OCI-LY7 (cell line): Measurements from ENCODE around the gene COL23A1. TPM values are rescaled to one million over a fixed set of nuclear protein-coding genes. Genes with fewer than 3 reads are reported as not detected.

Experiments
- BruUV-seq: library from RNA; stranded (reverse); fragments of 400-500 nt; replicated peaks from 2 replicates; lab custom pipeline; 2021; lab: Mats Ljungman, UMichigan
- CTCF ChIA-PET: fragments of 300-600 bp; sonication (Branson Sonifier 250); formaldehyde crosslinking; loops from one replicate; lab custom pipeline; 2022; ENCODE audit warnings: antibody characterized with exemption; ENCODE audit not compliant: unreplicated experiment; lab: Charles Lee
- POLR2A ChIA-PET: fragments of 300-600 bp; sonication (Branson Sonifier 250); formaldehyde crosslinking; loops from one replicate; lab custom pipeline; 2022; ENCODE audit warnings: antibody characterized with exemption; lab: Charles Lee
- DNase-seq: peaks from one replicate; pipeline ENCODE4 v3.0.0-alpha.2; 2015; ENCODE audit warnings: low spot score
- H2AFZ ChIP-seq: fragments of 200-600 bp; sonication (generic), shearing (Covaris generic); 2 replicates; pipeline ENCODE4 v1.6.1; 2014; ENCODE audit warnings: mild to moderate bottlenecking, antibody characterized with exemption, low read length, moderate library complexity
- H3K27ac ChIP-seq: fragments of 200-600 bp; sonication (generic); 2 replicates; pipeline ENCODE4 v1.5.1; 2014; ENCODE audit warnings: mixed run types, low read depth, mild to moderate bottlenecking, moderate library complexity, low read length, inconsistent platforms; ENCODE audit not compliant: poor library complexity, severe bottlenecking
- H3K36me3 ChIP-seq: fragments of 200-600 bp; sonication (generic); 2 replicates; pipeline ENCODE4 v1.6.1; 2014; ENCODE audit warnings: mild to moderate bottlenecking, antibody characterized with exemption, low read length, moderate library complexity, mixed read lengths; ENCODE audit not compliant: insufficient read depth
- H3K4me1 ChIP-seq: fragments of 200-600 bp; sonication (generic); 2 replicates; pipeline ENCODE4 v1.5.1; 2014; ENCODE audit warnings: mild to moderate bottlenecking, low read length; ENCODE audit not compliant: insufficient read depth, poor library complexity, severe bottlenecking
- H3K4me2 ChIP-seq: fragments of 200-600 bp; sonication (generic); 2 replicates; pipeline ENCODE4 v1.6.1; 2014; ENCODE audit warnings: mild to moderate bottlenecking, low read length
- H3K4me3 ChIP-seq: fragments of 200-600 bp; sonication (generic); 2 replicates; pipeline ENCODE4 v1.5.1; 2014; ENCODE audit warnings: mild to moderate bottlenecking, low read depth, low read length; ENCODE audit not compliant: poor library complexity, severe bottlenecking
- H3K79me2 ChIP-seq: fragments of 200-600 bp; sonication (generic); 2 replicates; pipeline ENCODE4 v1.6.1; 2016; ENCODE audit warnings: low read depth, mild to moderate bottlenecking, low read length, moderate library complexity, mixed read lengths; ENCODE audit not compliant: insufficient read depth
- H3K9me2 ChIP-seq: fragments of 200-600 bp; sonication (generic); 2 replicates; pipeline ENCODE4 v1.6.1; 2016; ENCODE audit warnings: mild to moderate bottlenecking, low read length, mixed read lengths; ENCODE audit not compliant: insufficient read depth
- H3K9me3 ChIP-seq: fragments of 200-600 bp; sonication (generic); 2 replicates; pipeline ENCODE4 v1.6.1; 2014; ENCODE audit warnings: mild to moderate bottlenecking, mixed run types, low read length, mixed read lengths
- H4K20me1 ChIP-seq: fragments of 200-600 bp; sonication (generic); 2 replicates; pipeline ENCODE4 v1.6.1; 2014; ENCODE audit warnings: mild to moderate bottlenecking, antibody characterized with exemption, low read length, moderate library complexity, mixed read lengths; ENCODE audit not compliant: insufficient read depth
- EZH2phosphoT487 ChIP-seq: fragments of 200-600 bp; sonication (generic); IDR thresholded peaks from 2 replicates; pipeline ENCODE4 v1.6.1; 2018; ENCODE audit warnings: low read depth, borderline replicate concordance, mild to moderate bottlenecking, mixed run types, antibody characterized with exemption, low read length, moderate library complexity, mixed read lengths
- intact Hi-C: fragments of 100-400 bp; cut with micrococcal nuclease; formaldehyde crosslinking; loops from one replicate; pipeline ENCODE4 v1.10.0; 2022; ENCODE audit not compliant: unreplicated experiment
- total RNA-seq, 2 experiments: library from RNA; depleted of rRNA in 1 of 2; stranded (reverse); fragments of >200 nt in 1 of 2; shearing (Covaris generic) in 1 of 2; gene quantifications; 2 replicates each; pipeline ENCODE4 v1.2.3, GENCODE V29; 2014 to 2022
- TF ChIP-seq, protein P1 (sequence below): fragments of 200-600 bp; sonication (generic); conservative IDR thresholded peaks from 2 replicates; pipeline ENCODE4 v1.5.1; 2014; ENCODE audit warnings: mild to moderate bottlenecking, antibody characterized with exemption, low read length, moderate library complexity, mixed read lengths

The COL23A1 gene
- total RNA-seq, 2 experiments from 2014 or later = 0.53 TPM; not detected in 1

DNA sequence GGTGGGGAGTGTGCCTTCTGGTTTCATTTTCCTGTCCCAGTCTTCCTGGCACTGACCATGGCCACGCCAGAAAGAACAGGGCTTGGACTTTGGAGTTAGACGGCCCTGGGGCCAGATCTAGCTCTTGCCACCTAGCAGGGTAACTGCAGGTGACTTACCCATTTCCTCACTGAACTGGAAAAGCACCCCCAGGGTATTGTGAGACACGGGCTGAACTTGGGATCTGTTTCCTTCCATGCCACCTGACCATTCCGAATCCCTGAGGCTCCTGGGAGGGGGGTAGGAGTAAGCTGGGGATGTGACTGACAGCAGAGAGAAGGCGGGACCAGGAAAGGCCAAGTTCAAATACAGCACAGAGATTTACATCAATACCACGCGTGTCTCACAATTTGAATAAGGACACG, 376.4 kb downstream of the COL23A1 start:
- TF ChIP-seq, protein P1, sequence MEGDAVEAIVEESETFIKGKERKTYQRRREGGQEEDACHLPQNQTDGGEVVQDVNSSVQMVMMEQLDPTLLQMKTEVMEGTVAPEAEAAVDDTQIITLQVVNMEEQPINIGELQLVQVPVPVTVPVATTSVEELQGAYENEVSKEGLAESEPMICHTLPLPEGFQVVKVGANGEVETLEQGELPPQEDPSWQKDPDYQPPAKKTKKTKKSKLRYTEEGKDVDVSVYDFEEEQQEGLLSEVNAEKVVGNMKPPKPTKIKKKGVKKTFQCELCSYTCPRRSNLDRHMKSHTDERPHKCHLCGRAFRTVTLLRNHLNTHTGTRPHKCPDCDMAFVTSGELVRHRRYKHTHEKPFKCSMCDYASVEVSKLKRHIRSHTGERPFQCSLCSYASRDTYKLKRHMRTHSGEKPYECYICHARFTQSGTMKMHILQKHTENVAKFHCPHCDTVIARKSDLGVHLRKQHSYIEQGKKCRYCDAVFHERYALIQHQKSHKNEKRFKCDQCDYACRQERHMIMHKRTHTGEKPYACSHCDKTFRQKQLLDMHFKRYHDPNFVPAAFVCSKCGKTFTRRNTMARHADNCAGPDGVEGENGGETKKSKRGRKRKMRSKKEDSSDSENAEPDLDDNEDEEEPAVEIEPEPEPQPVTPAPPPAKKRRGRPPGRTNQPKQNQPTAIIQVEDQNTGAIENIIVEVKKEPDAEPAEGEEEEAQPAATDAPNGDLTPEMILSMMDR = no peak
- TF ChIP-seq EZH2phosphoT487 = no peak
- Histone ChIP-seq H3K4me2 (no peak overlapping the region), H3K27ac (peak overlapping the region; percentile 7), H3K36me3 (peaks cover 97% of the 10 kb centered on the region), H4K20me1 (peaks cover 25% of the 10 kb centered on the region), H3K4me3 (no peak overlapping the region), H3K9me3 (no peaks in the 10 kb centered on the region), H2AFZ (no peak overlapping the region), H3K79me2 (peaks cover 8% of the 10 kb centered on the region; the same call in 1 of the 2 replicates), H3K4me1 (peaks cover 32% of the 10 kb centered on the region), H3K9me2 (no peaks in the 10 kb centered on the region)
- no TSS peak for BruUV-seq
- ChIA-PET CTCF (no interaction called here), POLR2A (interaction anchor here (1.2 kb wide), 1 partner anchor 10 kb away, joined by 3 read pairs; the partner anchor contains the start of gene HNRNPAB)
- DNase-seq = no peak
- intact Hi-C loops = no loop called here

DNA sequence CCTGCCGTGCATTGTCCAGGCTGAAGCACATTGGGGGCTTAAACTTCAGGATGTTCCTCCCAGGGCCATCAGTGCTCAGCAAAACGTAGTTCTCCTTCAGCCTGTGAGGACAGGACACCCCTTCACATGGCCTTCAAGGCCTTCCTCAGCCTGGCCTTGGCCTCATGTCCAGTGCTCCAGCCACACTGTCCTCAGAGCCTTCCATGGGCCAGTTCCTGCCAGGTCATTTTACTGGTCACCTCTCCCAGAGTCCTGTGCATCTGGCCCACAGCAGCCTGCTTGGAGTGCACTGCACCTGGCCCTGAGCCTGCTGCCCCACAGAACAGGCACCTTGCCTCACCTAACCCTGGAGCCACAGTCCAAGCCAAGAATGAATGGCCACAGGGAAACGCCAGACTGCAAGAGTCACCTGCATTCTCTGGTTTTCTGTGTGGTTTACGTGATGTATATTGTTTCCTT, 377.2 kb downstream of the COL23A1 start:
- H3K4me1 ChIP-seq = peaks cover 32% of the 10 kb centered on the region
- H3K9me2 ChIP-seq = no peaks in the 10 kb centered on the region
- peaks cover 97% of the 10 kb centered on the region for H3K36me3 ChIP-seq
- H3K4me2 ChIP-seq = no peak overlapping the region
- no peaks in the 10 kb centered on the region for H3K9me3 ChIP-seq
- H3K27ac ChIP-seq = peak overlapping the region; percentile 7
- no TSS peak for BruUV-seq
- intact Hi-C loops = no loop called here
- ChIA-PET POLR2A (interaction anchor here (1.2 kb wide), 1 partner anchor 9 kb away, joined by 3 read pairs; the partner anchor contains the start of gene HNRNPAB), CTCF (no interaction called here)
- no peak for DNase-seq
- H4K20me1 ChIP-seq = peaks cover 27% of the 10 kb centered on the region
- H2AFZ ChIP-seq = no peak overlapping the region
- no peak for TF ChIP-seq EZH2phosphoT487
- TF ChIP-seq, protein P1 = no peak
- peaks cover 13% of the 10 kb centered on the region for H3K79me2 ChIP-seq
- no peak overlapping the region for H3K4me3 ChIP-seq

DNA sequence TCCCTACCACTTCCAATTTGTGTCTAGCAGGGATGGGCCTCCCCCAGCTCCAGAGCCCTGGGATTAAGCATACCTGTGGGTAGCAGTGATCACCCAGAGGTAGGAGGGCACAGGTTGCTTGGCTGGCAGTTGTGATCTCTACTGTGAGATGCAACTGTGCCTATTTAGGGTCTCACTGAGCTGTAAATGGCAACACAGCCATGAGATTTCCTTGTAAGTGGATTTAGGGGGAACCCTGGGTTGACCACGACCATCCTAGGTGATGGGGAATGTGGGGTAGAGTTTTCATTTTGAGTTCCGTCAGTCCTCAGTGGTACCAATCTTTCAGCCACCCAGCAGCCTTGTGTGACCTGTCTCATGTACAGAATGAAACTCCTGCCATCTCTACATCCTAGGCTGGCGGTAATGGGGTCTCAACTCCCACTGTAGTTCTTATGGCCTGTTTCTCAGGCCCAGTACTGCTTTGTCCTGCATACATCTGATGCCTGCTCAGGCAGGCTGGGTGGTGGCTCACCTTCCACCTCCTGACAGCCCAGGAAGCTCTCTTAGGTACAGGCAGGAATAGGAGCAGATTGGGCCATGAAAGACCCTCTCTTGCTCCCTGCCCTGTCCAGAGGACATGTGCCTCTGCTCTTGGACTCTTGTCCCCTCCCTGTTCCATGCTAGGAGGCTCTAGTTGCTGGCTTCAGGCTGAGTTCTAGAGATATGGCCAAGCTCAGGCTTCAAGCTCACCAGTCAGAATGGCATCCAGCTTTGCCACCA, 377.8 kb downstream of the COL23A1 start:
- intact Hi-C loops = no loop called here
- H3K36me3 ChIP-seq = peaks cover 100% of the 10 kb centered on the region
- H2AFZ ChIP-seq = no peak overlapping the region
- H3K27ac ChIP-seq = no peak overlapping the region
- CTCF ChIA-PET = no interaction called here
- BruUV-seq = no TSS peak
- peaks cover 33% of the 10 kb centered on the region for H4K20me1 ChIP-seq
- H3K4me1 ChIP-seq = peaks cover 36% of the 10 kb centered on the region
- H3K4me2 ChIP-seq = no peak overlapping the region
- H3K9me3 ChIP-seq = no peaks in the 10 kb centered on the region
- H3K9me2 ChIP-seq = no peaks in the 10 kb centered on the region
- POLR2A ChIA-PET = no interaction called here
- H3K4me3 ChIP-seq = no peak overlapping the region
- DNase-seq = no peak
- peaks cover 19% of the 10 kb centered on the region for H3K79me2 ChIP-seq
- TF ChIP-seq, protein P1 = no peak
- TF ChIP-seq EZH2phosphoT487 = no peak
